ENCODE results near the gene CELF4.

CELF4 gene

DNA sequence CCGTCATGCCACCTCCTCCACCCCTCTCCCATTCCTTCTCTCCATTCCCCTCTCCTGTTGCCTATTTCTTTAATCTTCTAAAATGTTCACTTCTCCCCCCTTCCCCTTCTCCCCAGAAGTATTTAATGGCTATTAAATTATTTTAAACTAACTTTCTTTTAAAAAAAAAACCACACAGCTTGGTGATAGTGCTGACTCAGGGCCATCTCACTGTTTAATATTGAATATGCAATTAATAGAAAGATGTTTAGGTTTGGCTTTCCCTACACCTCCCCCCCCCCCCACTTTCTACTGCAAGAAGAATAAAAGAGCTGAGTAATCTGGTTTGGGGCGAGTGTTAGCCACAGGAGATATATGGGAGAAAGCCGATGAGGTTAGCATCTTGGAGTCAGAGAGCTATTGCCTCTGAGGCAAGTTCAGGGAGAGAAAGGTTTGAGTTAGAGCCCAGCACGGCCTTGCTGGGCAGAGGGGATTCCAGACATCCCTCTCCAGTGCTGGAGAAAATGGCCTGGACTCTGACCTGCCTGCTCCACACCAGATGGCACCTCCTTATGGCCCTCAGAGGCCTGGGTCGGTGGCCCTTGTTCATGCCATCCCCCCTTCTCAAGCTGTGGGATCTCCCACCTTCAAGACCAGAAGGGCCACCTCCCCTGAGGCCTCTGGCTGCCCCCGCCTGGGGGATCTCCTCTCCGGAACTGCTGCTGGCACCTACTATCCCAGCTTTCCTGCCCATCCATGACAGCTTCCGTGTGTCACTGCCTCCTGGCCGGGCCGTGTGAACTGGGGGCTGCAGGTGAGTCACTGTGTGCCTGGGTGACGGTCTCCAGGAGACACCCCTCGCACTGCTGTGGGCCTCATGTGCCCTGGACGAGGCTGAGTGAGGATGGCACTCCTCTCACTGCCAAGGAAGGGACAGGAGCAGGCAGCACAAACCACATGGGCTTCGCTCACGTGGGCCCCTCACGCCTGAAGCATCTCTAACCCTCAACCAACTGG lies 246.9 kb downstream of the CELF4 start:
- no peak for DNase-seq (ENCODE audit: low read depth in 2 of 2)

DNA sequence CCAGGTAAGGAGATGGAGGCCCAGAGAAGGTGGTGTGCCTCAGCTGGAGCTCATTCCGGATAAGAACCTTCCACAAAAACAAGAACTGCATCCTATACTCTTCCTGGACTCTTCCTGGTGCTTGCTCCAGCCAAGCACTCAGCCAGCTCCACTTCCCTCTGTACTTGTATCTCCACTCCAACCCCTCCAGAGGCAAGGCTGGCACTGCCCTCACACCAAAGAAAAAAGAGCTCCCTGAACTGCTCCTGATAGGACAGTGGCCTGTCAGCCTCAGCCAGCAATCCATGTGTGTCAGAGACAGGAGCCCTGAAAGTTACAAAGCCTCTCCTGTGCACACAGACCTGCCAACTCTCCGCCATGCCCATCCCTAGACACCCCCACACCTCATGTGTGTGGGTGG lies 248.1 kb downstream of the CELF4 start:
- DNase-seq (ENCODE audit: low read depth in 2 of 2), result no peak

DNA sequence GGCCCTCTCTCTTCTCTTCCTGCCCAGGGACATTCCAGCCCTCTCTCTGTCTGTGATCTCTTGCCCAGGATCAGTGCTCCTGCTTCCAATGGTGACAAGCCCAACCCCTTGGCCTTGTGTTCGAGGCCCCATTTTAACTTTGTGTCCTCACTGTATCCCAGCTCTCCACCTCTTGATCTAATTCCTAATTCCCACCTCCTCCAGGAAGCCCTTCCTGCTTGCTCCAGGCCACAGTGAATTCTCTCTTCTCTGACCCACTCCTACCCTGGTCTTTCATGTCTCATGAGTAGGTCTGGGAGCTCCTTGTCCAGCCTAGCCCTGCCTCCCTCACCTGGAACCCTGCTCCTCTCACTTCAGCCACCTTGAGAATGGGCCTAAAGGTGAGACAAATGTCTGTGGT lies 249.1 kb downstream of the CELF4 start:
- DNase-seq (ENCODE audit: low read depth in 2 of 2), result no peak

DNA sequence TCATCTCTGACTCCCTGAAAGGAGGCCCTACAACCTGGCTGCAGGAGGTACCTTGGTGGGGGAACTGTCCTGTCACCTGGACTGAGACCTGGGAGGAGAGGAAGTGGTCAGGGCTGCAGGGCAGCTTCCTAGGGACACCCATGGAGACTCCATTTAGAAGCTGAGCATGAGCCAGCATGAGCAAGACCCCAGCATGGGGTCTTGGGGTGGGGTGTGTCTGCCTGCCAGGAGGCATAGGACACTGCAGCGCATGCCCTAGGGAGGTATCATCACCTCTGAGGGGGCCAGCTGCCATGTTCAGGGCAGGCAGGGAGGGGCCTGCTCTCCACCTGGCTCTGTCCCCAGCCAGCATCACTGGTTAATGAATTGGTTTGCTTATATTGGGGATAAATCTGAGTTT lies 249.7 kb downstream of the CELF4 start:
- no peak for DNase-seq (ENCODE audit: low read depth in 2 of 2)

DNA sequence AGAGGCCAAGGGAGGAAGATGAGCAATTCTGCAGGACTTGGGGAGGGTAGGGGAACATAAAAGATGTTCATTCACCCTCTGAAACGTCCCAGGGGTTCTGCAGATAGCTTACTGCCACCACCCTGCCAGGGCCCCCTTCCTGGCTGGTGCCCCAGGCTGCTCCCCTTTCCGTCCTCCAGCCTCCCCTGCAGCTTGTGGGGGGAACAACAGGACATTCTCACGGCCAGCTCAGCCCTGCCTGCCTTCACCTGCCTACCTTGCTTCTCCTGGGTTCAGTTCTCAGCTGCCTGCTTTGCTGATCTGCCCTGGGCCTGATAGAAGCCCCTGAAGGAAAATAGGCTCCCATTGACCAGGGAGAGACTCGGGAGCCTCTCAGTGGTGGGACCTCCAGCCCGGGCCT lies 251.1 kb downstream of the CELF4 start:
- no peak for DNase-seq (ENCODE audit: low read depth in 2 of 2)

DNA sequence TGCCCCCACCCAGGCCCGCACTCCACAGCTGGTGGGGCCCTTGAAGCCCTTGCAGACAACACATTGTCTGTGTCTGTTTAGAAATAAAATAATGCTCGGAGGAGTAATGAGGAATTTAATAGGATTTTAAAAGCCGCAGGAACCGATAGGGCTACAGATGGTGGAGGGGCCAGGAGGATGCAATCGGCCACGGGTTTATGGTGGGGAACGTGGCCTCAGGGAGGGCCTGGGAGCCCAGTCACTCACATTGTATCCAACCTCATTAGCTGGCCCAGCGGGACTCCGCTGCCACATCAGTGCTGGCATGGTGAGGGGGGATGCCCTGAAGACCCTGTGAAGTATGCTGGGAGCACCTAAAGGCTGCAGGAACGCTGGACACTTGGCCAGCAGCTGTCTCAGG lies 252.0 kb downstream of the CELF4 start:
- DNase-seq (ENCODE audit: low read depth in 2 of 2), result no peak

DNA sequence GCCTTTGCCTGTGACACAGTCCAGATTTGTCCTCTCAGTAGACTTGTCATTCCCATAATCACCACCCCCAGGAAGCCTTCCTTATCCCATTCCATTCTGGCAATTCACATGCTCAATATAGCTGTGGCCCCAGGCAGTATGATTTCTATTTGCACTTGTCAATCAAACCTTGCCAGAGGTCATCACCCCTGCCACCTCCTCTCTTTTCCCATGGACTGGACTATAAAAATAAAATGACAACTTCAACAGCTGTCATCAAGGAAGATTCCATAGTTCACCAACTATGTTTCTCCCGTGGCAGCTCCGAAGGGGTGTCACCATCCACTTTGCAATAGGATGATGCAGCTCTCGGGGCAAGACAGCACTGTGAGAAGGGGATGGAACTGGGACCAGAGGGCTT lies 255.7 kb downstream of the CELF4 start:
- DNase-seq (ENCODE audit: low read depth in 2 of 2), result no peak

DNA sequence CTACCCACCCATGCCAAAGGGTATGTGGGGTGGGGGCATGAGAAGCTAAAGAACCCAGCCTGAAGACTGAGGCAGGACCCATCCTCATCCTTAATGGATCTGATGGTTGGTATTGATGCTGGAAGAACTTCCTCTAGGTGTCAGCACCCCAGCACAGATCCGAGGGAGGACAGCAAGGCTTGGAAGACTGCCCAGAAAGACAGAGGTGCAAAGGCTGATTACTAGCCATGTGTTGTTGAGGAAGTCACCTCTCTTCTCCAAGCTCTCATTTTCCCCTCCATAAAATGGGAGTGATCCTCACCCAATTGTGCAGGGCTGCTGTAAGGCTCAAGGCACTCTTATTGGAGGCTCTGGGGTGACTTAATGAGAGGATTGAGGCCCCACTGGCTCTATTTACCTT lies 256.5 kb downstream of the CELF4 start:
- no peak for DNase-seq (ENCODE audit: low read depth in 2 of 2)

DNA sequence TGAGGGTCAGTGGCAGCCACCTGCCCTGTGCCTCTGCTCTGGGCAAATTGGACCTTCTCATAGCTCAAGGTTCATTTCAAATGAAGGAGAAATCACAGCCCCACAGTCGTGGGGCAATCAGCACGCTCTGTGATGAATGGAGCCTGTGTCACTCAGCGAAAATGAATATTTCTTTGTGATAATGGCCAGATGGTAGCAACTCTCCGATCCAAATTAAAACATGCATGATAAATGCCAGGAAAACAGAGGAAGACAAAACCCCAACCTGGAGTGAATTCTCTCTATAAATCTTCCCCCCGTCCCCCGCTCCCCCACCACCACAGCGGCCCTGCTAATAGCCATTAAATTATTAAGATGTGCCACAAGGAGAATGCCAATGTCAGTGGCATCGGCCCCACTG lies 258.4 kb downstream of the CELF4 start:
- no peak for DNase-seq (ENCODE audit: low read depth in 2 of 2)

DNA sequence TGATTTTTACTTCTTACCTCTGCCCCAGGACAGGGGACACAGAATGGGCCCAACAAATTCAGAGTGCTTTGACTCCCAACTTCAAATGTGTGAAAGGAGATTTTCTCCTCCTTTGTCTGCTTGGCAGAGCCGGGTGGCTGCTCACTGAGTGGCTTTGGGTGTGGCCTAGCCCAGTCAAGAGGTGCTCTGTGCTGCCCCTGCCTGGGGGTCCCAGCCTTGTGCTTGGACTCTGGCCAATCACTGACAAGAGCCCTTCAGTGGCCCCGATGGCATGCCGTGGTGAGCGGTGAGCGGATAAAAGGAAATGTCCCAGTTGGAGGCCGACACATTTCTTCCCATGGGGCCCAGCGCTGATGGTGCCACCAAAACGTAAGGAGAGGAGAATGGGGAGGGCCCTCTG lies 259.2 kb downstream of the CELF4 start:
- DNase-seq (ENCODE audit: low read depth in 2 of 2), result no peak

DNA sequence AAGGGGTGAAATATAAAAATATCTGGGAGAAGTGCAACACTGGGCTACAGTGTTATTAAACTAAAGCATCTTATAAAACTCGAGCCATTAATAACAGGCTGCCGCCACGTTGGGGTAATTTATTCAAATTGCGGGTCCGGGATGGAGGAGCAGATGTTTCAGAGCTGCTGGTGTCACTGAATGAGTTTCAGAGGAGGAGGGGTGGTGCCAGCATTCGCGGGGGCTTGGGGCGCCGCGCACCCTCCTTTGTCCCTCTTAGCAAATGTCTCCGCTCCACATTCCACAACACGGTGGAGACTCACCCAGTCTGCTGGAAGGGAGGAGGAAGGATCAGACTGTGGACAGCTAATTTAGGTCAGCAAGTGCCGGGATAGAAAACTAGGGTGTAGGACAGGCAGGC lies 260.5 kb downstream of the CELF4 start:
- DNase-seq (ENCODE audit: low read depth in 2 of 2), result no peak

DNA sequence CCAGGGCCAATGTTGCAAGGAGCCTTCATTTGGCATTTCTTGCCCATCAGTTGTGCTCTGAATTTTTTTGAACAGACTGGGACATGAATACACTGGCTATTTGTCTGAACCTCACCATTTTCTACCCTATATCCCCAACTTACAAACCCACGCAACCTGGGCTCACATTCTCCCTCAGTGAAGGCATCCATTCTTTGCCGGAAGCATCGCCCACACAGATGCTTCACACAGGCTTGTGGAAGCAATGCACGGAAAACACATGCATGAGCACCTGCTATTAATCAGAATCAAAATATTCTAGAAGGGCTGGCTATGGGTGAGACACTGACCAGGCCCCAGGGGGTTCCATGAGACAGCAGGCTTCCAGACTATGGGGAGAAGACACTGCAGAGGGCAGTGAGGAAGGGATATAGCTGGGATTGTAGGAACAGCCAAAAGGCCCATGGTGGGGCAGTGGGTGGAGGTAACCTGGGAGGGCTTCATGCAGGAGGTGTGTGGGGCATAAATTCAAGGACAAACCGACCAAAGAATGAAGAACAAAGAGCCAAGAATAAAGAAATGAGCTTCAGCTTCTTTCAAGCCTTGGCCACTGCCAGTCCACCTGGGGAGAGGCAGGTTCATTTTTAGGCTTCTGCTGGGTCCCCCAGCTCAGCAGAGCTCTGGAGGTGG lies 261.5 kb downstream of the CELF4 start:
- DNase-seq (ENCODE audit: low read depth in 2 of 2), result no peak

DNA sequence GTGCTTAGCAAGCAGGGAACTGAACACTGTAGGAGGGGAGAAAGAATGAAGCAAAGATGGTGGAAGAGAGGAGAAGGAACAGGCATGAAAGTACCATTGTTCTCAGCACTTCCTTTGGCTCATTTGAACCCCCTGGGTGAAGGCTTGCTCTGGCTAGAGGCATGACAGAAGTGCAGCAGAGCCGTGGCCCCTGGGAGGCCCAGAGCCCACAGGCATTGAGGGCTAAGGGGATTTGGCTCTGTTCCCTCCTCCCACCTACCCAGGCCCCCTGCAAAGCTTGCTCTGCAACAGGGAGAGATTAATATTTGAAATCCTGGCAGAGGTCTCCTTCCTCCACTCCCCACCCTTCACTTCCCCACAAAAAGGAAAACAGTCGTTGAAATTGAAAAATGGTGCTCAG lies 262.6 kb downstream of the CELF4 start:
- DNase-seq (ENCODE audit: low read depth in 2 of 2), result no peak

DNA sequence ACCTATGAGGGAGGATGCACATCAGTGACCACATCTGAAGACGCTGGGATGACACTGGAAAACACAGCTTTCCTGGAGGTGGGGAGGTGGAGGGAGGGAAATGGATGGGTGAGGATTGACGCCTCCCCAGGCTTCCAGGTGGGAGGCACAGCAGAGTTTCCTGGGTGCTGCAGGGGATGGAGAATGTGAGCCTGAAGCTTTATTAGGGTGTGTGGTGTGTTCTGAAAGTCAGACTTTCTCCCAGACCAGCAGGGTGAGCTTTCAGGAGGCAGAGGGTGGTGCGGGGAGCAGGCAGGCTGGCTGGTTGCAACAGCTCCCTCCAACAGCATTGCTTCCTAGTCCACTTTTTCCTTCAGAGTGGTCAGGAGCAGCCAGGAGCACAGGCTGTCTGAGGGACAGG lies 263.1 kb downstream of the CELF4 start:
- no peak for DNase-seq (ENCODE audit: low read depth in 2 of 2)

DNA sequence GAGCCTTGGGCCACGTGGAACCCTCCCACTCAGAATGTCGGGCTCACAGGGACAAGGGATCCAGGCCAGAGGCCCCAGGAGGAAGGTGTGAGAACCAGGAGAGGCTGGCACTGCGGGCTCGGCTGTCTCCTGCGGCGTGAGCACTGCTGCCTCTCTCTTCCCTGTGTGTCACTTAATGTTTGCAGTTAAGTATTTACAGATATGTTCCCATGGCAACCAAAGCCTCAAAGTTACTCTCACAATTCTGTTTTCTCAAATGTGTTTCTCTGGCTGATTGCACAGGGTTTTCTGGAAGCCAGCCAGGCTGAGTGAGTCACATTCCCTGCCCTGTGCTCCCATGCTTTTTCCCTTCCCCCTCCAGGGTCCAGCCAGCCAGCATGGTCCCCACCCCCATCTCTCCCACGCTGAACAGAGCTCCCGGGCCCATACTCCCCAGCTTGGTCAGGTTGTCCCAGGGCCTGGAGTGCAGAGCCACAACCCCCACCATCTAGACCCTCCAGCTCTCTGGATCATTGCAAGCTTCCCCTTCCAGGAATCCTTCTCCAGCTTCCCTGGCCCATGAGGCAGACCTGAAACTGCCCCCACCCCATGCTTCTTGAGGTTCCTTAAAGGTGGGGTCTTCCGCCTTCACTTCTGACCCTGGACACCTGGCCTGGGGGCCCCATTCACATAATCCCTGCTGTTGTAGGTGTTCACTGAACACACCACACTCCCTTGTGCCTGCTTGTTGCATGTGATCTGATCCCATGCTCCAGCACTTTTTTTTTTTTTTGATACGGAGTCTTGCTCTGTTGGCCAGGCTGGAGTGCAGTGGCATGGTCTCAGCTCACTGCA lies 265.9 kb downstream of the CELF4 start:
- no peak for DNase-seq (ENCODE audit: low read depth in 2 of 2)

DNA sequence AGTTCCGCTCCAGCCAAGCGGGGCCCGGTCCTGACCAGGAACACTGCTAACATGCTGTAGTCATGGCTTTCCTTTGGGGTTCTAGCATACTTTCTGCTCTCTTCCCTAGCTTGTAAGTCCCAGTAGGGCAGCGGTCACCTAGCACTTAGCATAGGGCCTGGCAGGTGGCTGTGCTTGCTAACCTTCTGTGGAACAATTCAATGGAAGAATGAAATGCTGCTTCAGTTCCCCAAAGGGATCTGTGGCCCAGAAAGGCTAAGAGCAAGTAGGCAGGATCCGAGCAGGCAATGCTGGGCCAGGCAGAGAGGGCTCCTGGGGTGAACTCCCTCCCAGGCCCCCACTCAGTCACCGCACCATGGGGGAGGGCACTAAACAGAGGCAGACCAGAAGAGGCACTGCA lies 266.8 kb downstream of the CELF4 start:
- no peak for DNase-seq (ENCODE audit: low read depth in 2 of 2)

DNA sequence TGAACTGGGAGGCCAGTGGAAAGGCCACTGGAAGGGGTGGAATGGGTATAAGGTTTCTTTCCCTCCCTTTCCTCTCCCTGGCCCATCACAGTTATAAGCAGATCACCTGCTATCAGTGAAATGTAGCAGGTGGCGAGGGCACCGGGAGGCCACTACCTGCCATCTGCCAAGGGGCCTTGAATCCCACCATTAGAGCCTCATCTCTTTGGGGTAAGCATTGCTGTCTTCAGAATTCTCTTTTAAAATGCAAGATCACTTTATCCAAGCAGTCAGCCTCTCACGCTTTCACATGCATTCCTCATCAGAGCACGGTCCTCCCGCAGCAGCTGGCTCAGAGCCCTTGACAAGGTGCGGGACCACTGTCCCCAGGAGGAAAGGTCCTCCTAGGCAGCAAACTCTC lies 268.5 kb downstream of the CELF4 start:
- no peak for DNase-seq (ENCODE audit: low read depth in 2 of 2)

DNA sequence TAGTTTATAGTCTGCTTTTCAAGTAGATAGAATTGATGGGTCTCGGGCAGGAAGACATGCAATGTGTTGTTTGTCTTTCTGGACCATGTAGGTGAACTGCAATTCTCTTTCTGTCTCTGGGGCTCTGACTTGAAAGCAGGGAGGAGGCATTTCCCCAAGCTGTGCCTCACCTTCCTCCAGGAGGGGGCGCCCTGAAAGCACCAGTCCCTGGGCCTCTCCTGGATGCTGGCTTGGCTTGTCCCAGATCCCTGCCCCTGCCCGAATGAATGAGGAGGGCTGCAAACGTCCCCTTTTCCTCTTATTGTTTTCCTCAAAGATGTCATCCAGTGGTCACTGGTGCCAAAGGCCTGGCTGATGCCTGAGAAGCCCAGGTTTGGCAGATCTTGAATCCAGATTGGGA lies 270.6 kb downstream of the CELF4 start:
- no peak for DNase-seq (ENCODE audit: low read depth in 2 of 2)

DNA sequence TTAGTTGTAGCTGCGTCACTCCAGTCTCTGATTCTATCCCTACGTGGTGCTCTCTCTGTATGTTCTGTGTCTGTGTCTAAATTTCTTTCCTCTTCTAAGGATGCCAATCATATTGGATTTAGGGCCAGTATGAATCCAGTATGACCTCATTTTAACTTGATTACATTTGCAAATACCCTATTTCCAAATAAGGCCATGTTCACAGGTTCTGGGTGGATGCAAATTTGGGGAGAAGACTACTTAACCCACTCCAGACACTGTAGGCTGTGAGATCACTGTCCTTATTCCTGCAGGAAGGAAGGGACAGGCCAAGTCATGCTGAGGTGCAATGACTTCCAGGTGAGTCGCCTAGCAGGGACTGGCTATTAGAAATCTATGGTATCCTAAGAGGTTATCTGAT lies 272.2 kb downstream of the CELF4 start:
- DNase-seq (ENCODE audit: low read depth in 2 of 2), result no peak

DNA sequence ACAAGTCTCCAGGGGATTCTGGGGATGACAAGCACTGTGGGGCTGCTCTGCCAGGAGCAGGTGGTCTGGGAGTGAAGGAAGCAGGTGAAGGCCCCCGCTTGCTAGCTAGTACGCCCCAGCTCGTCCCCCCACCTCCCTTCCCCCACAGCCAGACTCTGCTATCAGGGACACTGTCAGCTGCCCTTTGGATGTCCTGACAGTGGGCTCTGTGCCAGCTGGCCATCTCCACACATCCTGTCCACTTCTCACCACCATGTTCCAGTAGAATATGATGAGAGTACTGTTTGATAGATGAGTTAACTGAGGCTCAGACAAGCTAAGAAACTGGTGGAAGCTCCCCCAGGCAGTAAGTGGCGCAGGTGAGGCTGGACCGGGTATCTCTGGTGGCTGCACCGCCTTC lies 276.2 kb downstream of the CELF4 start:
- DNase-seq (ENCODE audit: low read depth in 2 of 2), result no peak

DNA sequence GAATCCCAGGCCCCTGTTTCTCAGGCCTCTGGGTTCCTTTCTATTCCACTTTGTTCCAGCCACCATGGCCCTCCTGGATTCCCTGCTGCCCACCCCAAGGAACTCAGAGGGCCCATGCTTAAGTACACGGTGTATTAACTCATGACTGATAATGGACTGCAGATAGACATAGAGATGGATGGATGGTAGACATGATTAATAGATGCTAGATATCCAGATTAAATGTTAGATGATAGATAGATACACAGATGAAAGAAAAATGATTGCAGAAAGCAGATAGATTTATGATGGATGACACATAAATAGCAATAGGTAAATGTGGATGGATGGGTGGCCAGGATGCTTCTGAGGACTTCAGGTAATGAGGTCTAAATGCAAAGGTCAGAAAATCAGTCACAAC lies 278.0 kb downstream of the CELF4 start:
- DNase-seq (ENCODE audit: low read depth in 2 of 2), result no peak

DNA sequence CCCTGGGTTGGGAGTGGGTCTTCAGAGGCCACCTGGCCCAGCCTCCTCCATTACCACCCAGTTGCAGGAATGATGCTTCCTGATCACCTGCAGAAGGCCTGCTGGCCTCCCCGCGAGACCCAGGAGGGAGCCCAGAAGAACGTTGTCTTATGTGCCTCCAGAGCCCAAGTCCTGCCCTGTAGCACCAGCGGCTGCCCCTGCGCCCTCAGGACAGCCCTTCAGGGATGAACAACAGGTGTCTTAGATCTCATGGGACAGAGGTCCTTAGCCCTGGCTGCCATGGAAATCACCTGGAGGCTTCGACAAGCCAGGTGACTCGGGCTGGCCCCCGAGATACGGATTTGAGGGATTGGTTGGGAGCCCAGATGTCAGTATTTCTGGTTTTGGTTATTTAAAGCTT lies 278.8 kb downstream of the CELF4 start:
- DNase-seq (ENCODE audit: low read depth in 2 of 2), result no peak
